IPS-18a (cell line): Measurements from ENCODE around the gene CACNB1.

Experiments used
- H3K27ac ChIP-seq: one replicate; pipeline ENCODE4 v1.5.1; 2013; ENCODE audit warnings: low read length
- H3K27me3 ChIP-seq: one replicate; pipeline ENCODE4 v1.6.1; 2013; ENCODE audit warnings: mild to moderate bottlenecking, low read length; ENCODE audit not compliant: control insufficient read depth, insufficient read depth
- H3K36me3 ChIP-seq: one replicate; pipeline ENCODE4 v1.6.1; 2013; ENCODE audit warnings: low read depth, low read length; ENCODE audit not compliant: control insufficient read depth
- H3K4me1 ChIP-seq: one replicate; pipeline ENCODE4 v1.6.1; 2013; ENCODE audit warnings: low read depth, low read length; ENCODE audit not compliant: control insufficient read depth
- H3K4me3 ChIP-seq: one replicate; pipeline ENCODE4 v1.5.1; 2013; ENCODE audit warnings: low read length
- H3K9ac ChIP-seq: one replicate; pipeline ENCODE4 v1.6.1; 2013; ENCODE audit warnings: mild to moderate bottlenecking, low read length, moderate library complexity
- H3K9me3 ChIP-seq: one replicate; pipeline ENCODE4 v1.6.1; 2013; ENCODE audit warnings: low read depth, low read length; ENCODE audit not compliant: control insufficient read depth

CACNB1 gene

GRCh38 chr17:39153599-39154051 is 43.8 kb downstream of the CACNB1 start:
- Histone ChIP-seq H3K9me3 (no peaks in the 10 kb centered on the region), H3K27ac (peak overlapping the region; percentile 57), H3K4me1 (no peaks in the 10 kb centered on the region)

GRCh38 chr17:39151943-39152818 is 45.3 kb downstream of the CACNB1 start:
- no peaks in the 10 kb centered on the region for H3K9me3 ChIP-seq
- H3K27ac ChIP-seq = no peak overlapping the region
- H3K9ac ChIP-seq = no peak overlapping the region
- peaks cover 33% of the 10 kb centered on the region for H3K27me3 ChIP-seq
- no peaks in the 10 kb centered on the region for H3K36me3 ChIP-seq
- H3K4me3 ChIP-seq = peak overlapping the region; percentile 100
- H3K4me1 ChIP-seq = no peaks in the 10 kb centered on the region

More at GRCh38 chr17:39153599-39154051, 43.8 kb downstream of the CACNB1 start:
- Histone ChIP-seq H3K9ac (peak overlapping the region; percentile 91), H3K4me3 (peak overlapping the region; percentile 100), H3K27me3 (peaks cover 33% of the 10 kb centered on the region), H3K36me3 (no peaks in the 10 kb centered on the region)

- Histone ChIP-seq H3K27me3 (peaks cover 33% of the 10 kb centered on the region), H3K4me1 (no peaks in the 10 kb centered on the region), H3K4me3 (peak within 1 kb of the TSS; percentile 100), H3K27ac (no peak within 1 kb of the TSS), H3K9ac (no peak within 1 kb of the TSS), H3K9me3 (no peaks in the 10 kb centered on the region), H3K36me3 (no peaks in the 10 kb centered on the region)
Measured at GRCh38 chr17:39151150-39151942, 46.1 kb downstream of the CACNB1 start, which contains the start of gene PLXDC1. TSS of gene PLXDC1 (minus strand) at chr17:39151637. CDS start at chr17:39151437, 200 bp downstream.

DNA sequence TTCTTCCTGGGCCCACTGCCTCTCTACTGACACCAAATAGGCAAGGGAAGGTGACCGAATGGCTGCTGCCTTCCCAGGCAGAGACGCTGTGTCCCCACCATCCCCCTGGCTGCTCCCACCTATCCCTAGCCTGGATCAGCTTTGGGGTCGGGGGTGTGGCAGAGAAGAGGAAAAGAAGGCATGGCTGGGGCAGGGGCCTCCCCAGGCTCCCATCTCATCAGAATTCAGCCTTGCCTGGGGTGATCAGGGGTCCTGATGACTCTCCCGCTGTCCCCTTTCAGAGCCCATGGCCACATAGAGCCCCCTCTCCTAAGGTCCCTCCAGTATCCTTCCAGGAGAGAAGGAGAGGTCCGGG is 46.7 kb downstream of the CACNB1 start:
- H3K9me3 ChIP-seq = no peaks in the 10 kb centered on the region
- peak overlapping the region; percentile 57 for H3K4me3 ChIP-seq
- no peak overlapping the region for H3K9ac ChIP-seq
- H3K27me3 ChIP-seq = peaks cover 33% of the 10 kb centered on the region
- no peaks in the 10 kb centered on the region for H3K36me3 ChIP-seq
- no peak overlapping the region for H3K27ac ChIP-seq
- no peaks in the 10 kb centered on the region for H3K4me1 ChIP-seq

- Histone ChIP-seq H3K9me3 (no peaks in the 10 kb centered on the region), H3K9ac (no peak overlapping the region), H3K27ac (no peak overlapping the region), H3K36me3 (no peaks in the 10 kb centered on the region), H3K4me3 (no peak overlapping the region), H3K4me1 (no peaks in the 10 kb centered on the region), H3K27me3 (peaks cover 33% of the 10 kb centered on the region)
Measured at GRCh38 chr17:39150104-39150634, 47.3 kb downstream of the CACNB1 start.

DNA sequence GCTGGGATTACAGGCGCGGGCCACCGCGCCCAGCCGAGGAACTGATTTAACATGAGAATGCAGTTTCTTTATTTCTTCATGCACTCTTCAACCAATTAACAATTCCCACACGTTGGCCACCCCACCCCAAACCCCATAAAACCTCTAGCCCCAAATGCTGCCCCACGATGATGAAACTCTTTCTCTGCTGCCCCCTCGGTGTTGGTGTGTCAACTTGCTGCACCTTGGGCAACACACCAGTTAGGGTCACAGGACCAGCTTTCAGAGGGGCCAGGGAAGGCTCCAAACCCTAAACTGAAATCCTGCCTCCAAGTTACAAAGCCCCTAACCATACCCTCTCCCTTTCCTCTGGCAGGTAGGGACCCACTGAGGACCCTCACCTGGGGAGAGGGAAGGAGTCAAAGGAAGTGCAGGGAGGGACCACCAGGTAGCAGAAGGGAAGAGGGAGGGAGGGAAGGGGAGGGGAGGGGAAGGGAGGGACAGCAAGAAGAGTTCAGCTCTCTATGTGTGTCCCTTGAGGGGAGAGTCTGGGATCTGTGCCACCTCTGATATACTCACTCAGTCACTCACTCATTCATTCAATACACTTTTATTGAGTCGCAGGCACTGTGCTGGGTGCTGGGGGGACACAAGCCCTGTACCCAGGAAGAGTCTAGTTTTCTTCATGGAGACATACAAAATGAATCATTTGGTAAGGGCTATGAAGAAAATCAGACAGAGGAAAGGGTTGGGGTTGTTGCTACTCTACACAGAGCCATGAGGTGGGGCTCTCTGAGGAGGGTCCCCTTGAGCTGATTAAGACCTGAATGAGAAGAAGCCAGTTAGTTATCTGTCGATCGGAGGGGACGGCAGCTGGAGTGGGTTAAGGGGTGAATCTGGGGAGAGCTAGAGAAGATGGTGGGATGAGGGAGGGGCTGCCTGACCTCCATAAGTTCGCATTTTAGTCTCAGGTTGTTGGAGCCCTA is 50.0 kb downstream of the CACNB1 start:
- peaks cover 31% of the 10 kb centered on the region for H3K27me3 ChIP-seq
- H3K27ac ChIP-seq = no peak overlapping the region
- H3K4me1 ChIP-seq = no peaks in the 10 kb centered on the region
- H3K9ac ChIP-seq = no peak overlapping the region
- no peaks in the 10 kb centered on the region for H3K9me3 ChIP-seq
- H3K36me3 ChIP-seq = no peaks in the 10 kb centered on the region
- H3K4me3 ChIP-seq = no peak overlapping the region

DNA sequence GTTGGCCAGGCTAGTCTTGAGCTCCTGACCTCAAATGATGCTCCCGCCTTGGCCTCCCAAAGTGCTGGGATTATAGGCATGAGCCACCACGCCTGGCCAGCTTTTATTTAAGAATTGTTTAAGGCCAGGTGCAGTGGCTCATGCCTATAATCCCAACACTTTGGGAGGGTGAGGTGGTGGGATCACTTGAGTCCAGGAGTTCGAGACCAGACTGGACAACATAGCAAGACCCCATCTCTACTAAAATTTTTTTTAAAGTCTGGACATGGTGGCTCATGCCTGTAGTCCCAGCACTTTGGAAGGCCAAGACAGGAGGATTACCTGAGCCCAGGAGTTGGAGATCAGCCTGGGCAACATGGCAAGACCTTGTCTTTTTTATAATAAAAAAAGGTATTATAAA is 51.2 kb downstream of the CACNB1 start:
- no peak overlapping the region for H3K27ac ChIP-seq
- no peaks in the 10 kb centered on the region for H3K4me1 ChIP-seq
- peaks cover 21% of the 10 kb centered on the region for H3K27me3 ChIP-seq
- no peak overlapping the region for H3K4me3 ChIP-seq
- H3K36me3 ChIP-seq = no peaks in the 10 kb centered on the region
- H3K9me3 ChIP-seq = peaks cover 1% of the 10 kb centered on the region
- H3K9ac ChIP-seq = no peak overlapping the region

DNA sequence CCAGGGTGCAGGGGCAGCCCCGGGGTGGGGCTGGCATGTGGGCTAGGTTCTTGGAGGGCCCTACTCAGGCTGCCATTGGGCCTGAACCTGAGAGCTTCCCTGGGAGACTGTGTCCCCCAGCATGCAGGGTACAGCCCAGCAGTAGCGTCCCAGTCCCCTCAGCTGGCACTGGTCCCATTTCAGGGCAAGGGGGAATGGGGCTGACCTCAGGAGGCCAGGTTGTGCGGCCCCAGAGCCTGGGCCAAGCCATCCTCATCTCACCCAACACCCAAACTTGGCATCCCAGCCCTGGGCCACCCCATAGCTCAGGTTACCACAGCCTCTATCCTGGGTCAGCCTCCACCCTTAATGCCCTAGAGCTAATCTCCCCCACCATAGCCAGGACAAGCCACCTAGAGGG is 52.3 kb downstream of the CACNB1 start:
- H3K9me3 ChIP-seq = peaks cover 4% of the 10 kb centered on the region
- H3K27me3 ChIP-seq = peaks cover 10% of the 10 kb centered on the region
- no peaks in the 10 kb centered on the region for H3K4me1 ChIP-seq
- no peak overlapping the region for H3K9ac ChIP-seq
- no peak overlapping the region for H3K4me3 ChIP-seq
- no peaks in the 10 kb centered on the region for H3K36me3 ChIP-seq
- no peak overlapping the region for H3K27ac ChIP-seq

- Histone ChIP-seq H3K4me1 (no peaks in the 10 kb centered on the region), H3K36me3 (no peaks in the 10 kb centered on the region), H3K27ac (no peak overlapping the region), H3K27me3 (peaks cover 2% of the 10 kb centered on the region), H3K4me3 (no peak overlapping the region), H3K9me3 (peaks cover 4% of the 10 kb centered on the region), H3K9ac (no peak overlapping the region)
Measured at GRCh38 chr17:39144416-39144840, 53.0 kb downstream of the CACNB1 start.

GRCh38 chr17:39143552-39144093 is 53.8 kb downstream of the CACNB1 start:
- Histone ChIP-seq H3K9ac (no peak overlapping the region), H3K4me3 (no peak overlapping the region), H3K27ac (no peak overlapping the region), H3K36me3 (no peaks in the 10 kb centered on the region), H3K27me3 (no peaks in the 10 kb centered on the region), H3K4me1 (no peaks in the 10 kb centered on the region), H3K9me3 (peaks cover 4% of the 10 kb centered on the region)
